HepG2 (cell line): ENCODE measurements around the gene PFKL.

Experiments
- CTCF ChIP-seq: sonication (generic); formaldehyde crosslinking; IDR thresholded peaks from 2 replicates; pipeline ENCODE4 v1.5.0; 2020; ENCODE audit warnings: mild to moderate bottlenecking, missing genetic modification reagents, moderate library complexity
- KLF11 ChIP-seq: IDR thresholded peaks from 2 replicates; pipeline ENCODE4 v1.6.1; 2016; ENCODE audit warnings: missing compliant biosample characterization
- NAIF1 ChIP-seq: sonication (generic); formaldehyde crosslinking; IDR thresholded peaks from 2 replicates; pipeline ENCODE4 v1.5.0; 2020; ENCODE audit warnings: mild to moderate bottlenecking, missing genetic modification reagents, borderline replicate concordance
- PHF8 ChIP-seq: sonication (generic); formaldehyde crosslinking; IDR thresholded peaks from 2 replicates; pipeline ENCODE4 v1.5.0; 2020; ENCODE audit warnings: missing genetic modification reagents
- PRDM10 ChIP-seq: sonication (generic); formaldehyde crosslinking; IDR thresholded peaks from 2 replicates; pipeline ENCODE4 v1.4.0; 2020; ENCODE audit warnings: low read depth, missing genetic modification reagents
- SATB2 ChIP-seq: sonication (generic); formaldehyde crosslinking; IDR thresholded peaks from 2 replicates; pipeline ENCODE4 v1.5.0; 2020; ENCODE audit warnings: missing genetic modification reagents
- ZNF274 ChIP-seq: sonication (generic); formaldehyde crosslinking; IDR thresholded peaks from 2 replicates; pipeline ENCODE4 v1.5.1; 2020; ENCODE audit warnings: mild to moderate bottlenecking, missing genetic modification reagents
- ZNF513 ChIP-seq: sonication (generic); formaldehyde crosslinking; conservative IDR thresholded peaks from 2 replicates; pipeline ENCODE4 v1.5.0; 2020; ENCODE audit warnings: missing genetic modification reagents

- TF ChIP-seq CTCF (CRISPR knock-in tag) (no peak), SATB2 (CRISPR knock-in tag) (no peak), NAIF1 (CRISPR knock-in tag) (no peak), KLF11 (no peak), ZNF513 (CRISPR knock-in tag) (no peak), PHF8 (no peak), PRDM10 (CRISPR knock-in tag) (no peak), ZNF274 (CRISPR knock-in tag) (no peak)
Measured at GRCh38 chr21:44283948-44284347, 15.9 kb upstream of the PFKL start.
